Endodermal cell (in vitro differentiated cells): ENCODE results near the gene NPLOC4. TPM values are rescaled to one million over a fixed set of nuclear protein-coding genes. Genes with fewer than 3 reads are reported as not detected.

Experiments used
- DNase-seq: peaks from one replicate; pipeline ENCODE4 v3.0.0-alpha.2; 2017
- H3K27ac ChIP-seq: 2 replicates; pipeline ENCODE4 v1.5.1; 2013; ENCODE audit warnings: mild to moderate bottlenecking, low read depth, low read length, moderate library complexity
- H3K27me3 ChIP-seq: 2 replicates; pipeline ENCODE4 v1.6.1; 2013; ENCODE audit warnings: mild to moderate bottlenecking, low read length, moderate library complexity; ENCODE audit not compliant: insufficient read depth, control insufficient read depth, poor library complexity, severe bottlenecking
- H3K36me3 ChIP-seq: 2 replicates; pipeline ENCODE4 v1.7.0; 2013; ENCODE audit warnings: mild to moderate bottlenecking, low read length, moderate library complexity; ENCODE audit not compliant: control insufficient read depth, insufficient read depth
- H3K4me1 ChIP-seq: one replicate; pipeline ENCODE4 v1.7.0; 2013; ENCODE audit warnings: low read length; ENCODE audit not compliant: control insufficient read depth, insufficient read depth
- H3K4me3 ChIP-seq: 2 replicates; pipeline ENCODE4 v1.5.1; 2013; ENCODE audit warnings: mild to moderate bottlenecking, low read length, moderate library complexity
- H3K9ac ChIP-seq: 2 replicates; pipeline ENCODE4 v1.6.1; 2013; ENCODE audit warnings: mild to moderate bottlenecking, low read length, moderate library complexity; ENCODE audit not compliant: poor library complexity, severe bottlenecking; ENCODE audit errors: extremely low read depth
- H3K9me3 ChIP-seq: 2 replicates; pipeline ENCODE4 v1.6.1; 2013; ENCODE audit warnings: mild to moderate bottlenecking, low read length, moderate library complexity; ENCODE audit not compliant: control insufficient read depth
- H3K27ac Mint-ChIP-seq: 2 replicates; pipeline ENCODE4 v1.8.0; 2020; ENCODE audit warnings: mixed read lengths
- H3K27me3 Mint-ChIP-seq: 2 replicates; pipeline ENCODE4 v1.8.0; 2021; ENCODE audit warnings: mild to moderate bottlenecking, mixed read lengths; ENCODE audit not compliant: insufficient read depth
- H3K36me3 Mint-ChIP-seq: 2 replicates; pipeline ENCODE4 v1.8.0; 2020; ENCODE audit warnings: low read depth, mixed read lengths
- H3K4me1 Mint-ChIP-seq: 2 replicates; pipeline ENCODE4 v1.8.0; 2020; ENCODE audit warnings: mixed read lengths
- H3K4me3 Mint-ChIP-seq: 2 replicates; pipeline ENCODE4 v1.8.0; 2020; ENCODE audit warnings: mild to moderate bottlenecking, moderate library complexity, mixed read lengths
- H3K9me3 Mint-ChIP-seq: 2 replicates; pipeline ENCODE4 v1.8.0; 2020; ENCODE audit warnings: mild to moderate bottlenecking, mixed read lengths
- CTCF ChIP-seq: fragments of 200-600 bp; sonication (generic); conservative IDR thresholded peaks from 2 replicates; pipeline ENCODE4 v1.5.0; 2021; ENCODE audit warnings: antibody characterized with exemption, mild to moderate bottlenecking
- WGBS, 2 experiments: methylation state at CpG; one replicate each; pipeline versions ENCODE4 v1.1.5 to v1.1.7; 2013; ENCODE audit warnings: missing lambda C conversion rate in 2 of 2, mixed read lengths in 1 of 2; ENCODE audit not compliant: insufficient coverage in 1 of 2, insufficient read length in 1 of 2; 5-methylcytosine and 5-hydroxymethylcytosine counted together
- total RNA-seq, 2 donors: library from RNA; stranded (reverse); fragmentation: NEBNext Ultra II Directional in 1 of 2; extraction: Animal tissue kit (Norgen Biotek cat#: 25700) in 1 of 2; gene quantifications; 2 replicates in 1 of 2; 3 replicates in 1 of 2; pipeline ENCODE4 v1.2.1, GENCODE V29; 2021

The NPLOC4 gene
- total RNA-seq, 2 donors from 2014 or later: 113 to 118 TPM

GRCh38 chr17:81512562-81513371, 124.1 kb downstream of the NPLOC4 start, which contains the start of gene ACTG1:
ACTG1 (minus strand) TSS chr17:81512799; CDS start chr17:81512354, 445 bp downstream.
- H3K9ac ChIP-seq: peak within 1 kb of the TSS; percentile 99
- no peaks in the 10 kb centered on the region for H3K9me3 ChIP-seq

GRCh38 chr17:81511804-81512561, 124.9 kb downstream of the NPLOC4 start:
- 1% methylated on average over 31 to 62 of the region's 62 CpGs for WGBS, 2 experiments

More at GRCh38 chr17:81512562-81513371, 124.1 kb downstream of the NPLOC4 start, which contains the start of gene ACTG1:
- Mint-ChIP-seq H3K4me3 (peak within 1 kb of the TSS; percentile 98), H3K4me1 (peaks cover 26% of the 10 kb centered on the region), H3K27ac (peak within 1 kb of the TSS; percentile 97), H3K27me3 (no peaks in the 10 kb centered on the region), H3K36me3 (peaks cover 45% of the 10 kb centered on the region), H3K9me3 (peaks cover 6% of the 10 kb centered on the region)
- Histone ChIP-seq H3K36me3 (peaks cover 46% of the 10 kb centered on the region), H3K27ac (peak within 1 kb of the TSS; percentile 96), H3K4me1 (peaks cover 7% of the 10 kb centered on the region), H3K27me3 (no peaks in the 10 kb centered on the region), H3K4me3 (peak within 1 kb of the TSS; percentile 95)
- 0% methylated on average over 28 to 111 of the region's 111 CpGs for WGBS, 2 experiments
- DNase-seq: peak; percentile 97
- TF ChIP-seq CTCF: no peak

More at GRCh38 chr17:81511804-81512561, 124.9 kb downstream of the NPLOC4 start:
- H3K9me3 Mint-ChIP-seq: peaks cover 6% of the 10 kb centered on the region
- peak overlapping the region; percentile 87 for H3K27ac ChIP-seq
- peak; percentile 67 for DNase-seq
- no peaks in the 10 kb centered on the region for H3K27me3 ChIP-seq
- no peaks in the 10 kb centered on the region for H3K9me3 ChIP-seq
- H3K4me1 Mint-ChIP-seq: peaks cover 25% of the 10 kb centered on the region
- peak overlapping the region; percentile 98 for H3K4me3 Mint-ChIP-seq
- H3K9ac ChIP-seq: peak overlapping the region; percentile 99
- peaks cover 7% of the 10 kb centered on the region for H3K4me1 ChIP-seq
- H3K4me3 ChIP-seq: peak overlapping the region; percentile 95
- peaks cover 46% of the 10 kb centered on the region for H3K36me3 ChIP-seq
- H3K27ac Mint-ChIP-seq: peak overlapping the region; percentile 97
- H3K36me3 Mint-ChIP-seq: peaks cover 45% of the 10 kb centered on the region
- TF ChIP-seq CTCF: no peak
- H3K27me3 Mint-ChIP-seq: no peaks in the 10 kb centered on the region
